UCSD-AML1 (cell line): ENCODE data around the gene SLC6A4.
"Not testable (repeated sequence)": the region's sequence is repeated elsewhere in the genome, so short reads cannot be mapped to it uniquely, and the experiment has no call there.

ENCODE experiments used
- DNase-seq: peaks from one replicate; lab custom pipeline; 2025; ENCODE audit not compliant: unreplicated experiment; lab: John Stamatoyannopoulos, UW

Gene SLC6A4

DNA sequence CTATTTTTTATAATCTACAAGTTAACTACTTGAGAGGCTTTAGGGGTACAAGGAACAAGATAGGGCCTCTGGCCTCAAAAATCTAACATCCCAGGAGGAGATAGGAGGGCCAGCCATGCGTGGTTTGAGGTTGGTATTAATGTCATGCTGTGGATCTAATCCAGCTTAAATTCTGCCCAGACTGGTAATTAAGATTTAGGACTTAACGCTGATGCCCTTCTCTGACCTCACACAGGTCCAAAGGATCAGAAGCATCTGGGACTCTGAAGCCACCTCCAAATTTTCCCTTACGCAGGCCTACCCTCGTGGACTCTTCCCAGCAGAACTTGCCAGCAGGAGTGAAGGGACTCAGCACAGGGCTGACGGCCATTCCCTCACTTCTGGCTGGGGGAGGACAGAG, 15.1 kb downstream of the SLC6A4 start:
- DNase-seq: no peak

DNA sequence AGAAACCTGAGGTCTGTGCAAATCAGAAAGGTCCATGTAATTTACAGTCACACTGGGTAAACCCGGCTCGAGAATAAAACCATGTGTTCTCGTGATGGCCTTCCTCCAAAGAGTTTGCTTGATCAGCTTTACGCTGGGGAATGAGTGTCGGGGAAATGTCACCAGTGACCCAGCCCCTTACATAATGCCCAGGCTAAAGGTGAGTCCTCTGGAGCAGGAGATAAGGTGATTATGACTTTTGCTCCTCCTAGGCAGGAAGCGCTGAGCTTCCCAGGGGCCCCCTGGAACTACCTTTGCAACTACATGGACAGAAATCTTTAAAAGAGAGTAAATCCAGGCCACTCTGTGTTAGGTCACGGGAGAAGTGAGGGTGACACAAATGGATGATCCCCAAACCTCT, 15.7 kb downstream of the SLC6A4 start:
- no peak for DNase-seq

GRCh38 chr17:30219315-30219714, 16.2 kb downstream of the SLC6A4 start:
- DNase-seq: no peak

GRCh38 chr17:30218799-30219198, 16.7 kb downstream of the SLC6A4 start:
- no peak for DNase-seq

DNA sequence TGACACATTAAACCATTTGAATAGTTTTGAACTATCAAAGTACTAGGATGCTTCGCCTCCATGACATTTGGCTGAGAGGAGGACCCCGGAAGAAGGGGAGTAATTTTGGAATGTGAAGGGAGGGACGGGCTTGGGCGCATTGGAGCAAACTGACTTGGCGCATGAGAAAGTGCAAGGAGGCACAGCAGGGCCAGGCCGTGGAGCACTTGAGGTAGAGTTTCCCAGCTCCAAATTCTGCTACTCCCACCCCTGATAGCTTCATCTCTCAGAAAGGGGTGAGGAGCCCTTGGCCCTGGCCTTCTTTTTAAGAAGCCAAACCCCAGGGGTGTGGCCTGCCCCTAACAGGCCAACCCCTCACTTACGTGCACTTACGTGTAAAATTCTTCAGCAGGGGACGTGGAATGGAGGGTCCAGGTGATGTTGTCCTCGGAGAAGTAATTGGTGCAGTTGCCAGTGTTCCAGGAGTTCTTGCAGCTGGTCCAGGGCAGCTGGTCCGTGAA, 17.7 kb downstream of the SLC6A4 start:
- no peak for DNase-seq

GRCh38 chr17:30217054-30217453, 18.4 kb downstream of the SLC6A4 start:
- no peak for DNase-seq

DNA sequence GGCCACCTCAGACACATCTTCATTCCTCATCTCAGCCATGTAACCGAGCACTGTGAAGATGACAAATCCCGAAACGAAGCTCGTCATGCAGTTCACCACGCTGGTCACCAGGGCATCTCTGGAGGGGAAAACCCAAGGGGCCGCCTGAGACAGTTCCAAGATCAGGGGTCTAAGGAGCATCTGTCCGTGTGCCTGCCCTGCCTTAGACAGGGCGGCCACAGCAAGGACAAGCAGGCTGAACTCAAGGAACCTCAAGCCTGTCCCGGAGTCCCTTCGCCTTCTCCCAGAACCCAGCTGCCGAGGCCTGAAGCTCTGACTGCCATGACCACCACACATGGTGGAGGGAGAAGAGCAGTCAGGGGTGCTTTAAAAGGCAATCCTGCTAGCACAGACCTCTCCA, 22.7 kb downstream of the SLC6A4 start:
- DNase-seq: no peak

- no peak for DNase-seq
Observed at GRCh38 chr17:30211371-30211770, 24.1 kb downstream of the SLC6A4 start.

DNA sequence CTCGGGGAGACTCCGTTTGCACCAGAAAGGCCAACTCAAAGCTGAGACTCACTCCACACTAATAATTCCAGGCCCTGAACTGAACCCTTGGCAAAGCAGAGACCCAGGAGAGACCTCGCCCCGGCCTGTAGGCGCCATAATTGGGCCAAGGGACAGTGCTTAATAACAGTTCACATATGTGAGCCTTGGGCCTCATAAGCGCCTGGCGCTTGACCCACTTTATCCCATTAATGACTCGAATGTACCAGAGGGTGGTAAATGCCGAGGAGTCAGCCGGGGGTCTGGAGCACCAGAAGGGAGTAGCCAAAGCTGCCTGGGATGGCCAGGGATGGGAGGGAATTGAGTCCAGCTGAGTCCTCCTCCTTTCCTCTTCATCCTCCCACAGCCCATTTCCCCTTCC, 24.6 kb downstream of the SLC6A4 start:
- no peak for DNase-seq

GRCh38 chr17:30210366-30210765, 25.1 kb downstream of the SLC6A4 start:
- DNase-seq: no peak

DNA sequence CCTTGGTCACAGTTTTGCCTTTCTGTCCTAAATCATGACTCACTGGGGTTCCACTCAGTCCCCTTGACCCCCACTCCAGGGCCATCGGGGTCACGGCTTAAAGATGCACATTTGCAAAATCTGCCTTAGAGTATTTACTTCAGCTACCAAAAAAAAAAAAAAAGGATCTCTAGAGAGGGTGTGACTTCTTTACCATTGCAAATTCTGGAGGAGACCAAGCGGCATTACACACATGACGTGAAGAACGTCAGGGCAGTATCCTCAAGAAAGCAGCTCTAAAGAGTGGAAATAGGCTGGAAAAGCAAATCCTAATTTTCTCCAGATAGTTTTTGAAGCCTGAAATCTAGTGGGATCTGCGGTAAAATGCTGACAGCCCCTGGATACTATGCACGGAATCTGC, 25.6 kb downstream of the SLC6A4 start:
- no peak for DNase-seq

GRCh38 chr17:30208214-30208613, 27.3 kb downstream of the SLC6A4 start:
- no peak for DNase-seq

DNA sequence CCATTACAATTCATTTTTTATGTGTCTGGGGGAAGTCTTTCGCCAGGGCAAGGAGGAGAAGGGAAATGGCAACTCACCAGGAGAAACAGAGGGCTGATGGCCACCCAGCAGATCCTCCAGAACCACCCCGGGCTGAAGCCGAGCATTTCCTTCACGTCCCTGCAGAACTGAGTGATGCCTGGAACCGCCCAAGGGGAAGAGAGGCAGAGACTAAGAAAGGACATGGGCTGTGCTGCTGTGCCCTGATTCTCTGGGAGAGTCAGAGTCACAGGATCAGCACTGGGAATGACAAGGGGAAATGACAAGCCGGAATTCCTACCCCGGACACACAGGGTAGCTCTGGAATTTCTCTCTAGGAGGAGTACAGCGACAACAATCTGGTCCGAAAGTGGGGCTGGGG, 27.8 kb downstream of the SLC6A4 start:
- DNase-seq: no peak

- DNase-seq: peak; percentile 24
Observed at GRCh38 chr17:30203471-30203981, 32.0 kb downstream of the SLC6A4 start.

DNA sequence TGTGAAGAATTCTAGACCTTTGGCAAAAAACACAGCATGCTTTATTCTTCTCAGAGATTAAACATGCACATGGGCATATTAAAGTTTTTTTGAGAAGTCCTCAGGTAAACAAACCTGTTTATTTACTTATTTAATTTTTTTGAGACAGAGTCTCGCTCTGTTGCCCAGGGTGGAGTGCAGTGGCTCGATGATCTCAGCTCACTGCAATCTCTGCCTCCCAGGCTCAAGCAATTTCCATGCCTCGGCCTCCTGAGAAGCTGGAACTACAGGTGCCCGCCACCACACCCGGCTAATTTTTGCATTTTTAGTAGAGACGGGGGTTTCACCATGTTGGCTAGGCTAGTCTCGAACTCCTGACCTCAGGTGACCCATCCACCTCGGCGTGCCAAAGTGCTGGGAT, 34.8 kb downstream of the SLC6A4 start:
- not testable (repeated sequence) for DNase-seq

DNA sequence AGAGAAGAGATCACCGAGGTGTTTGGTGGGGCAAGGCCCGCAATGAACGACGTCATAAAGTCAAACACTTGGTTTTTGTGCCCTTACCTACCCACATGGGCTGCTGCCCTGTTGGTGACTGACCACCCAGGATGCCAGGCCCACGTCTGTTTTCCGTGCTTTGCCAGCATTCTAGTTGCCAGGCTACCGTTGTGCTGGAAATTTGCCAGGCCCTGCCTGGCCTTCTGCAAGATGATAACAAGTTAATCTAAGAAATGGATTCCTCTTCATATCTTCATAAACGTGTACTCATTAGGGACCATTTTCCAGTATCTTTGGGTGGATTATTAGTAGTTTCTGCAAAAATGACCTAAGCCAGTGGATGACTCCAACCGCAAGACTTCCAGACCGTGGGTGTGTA, 35.4 kb downstream of the SLC6A4 start:
- no peak for DNase-seq

DNA sequence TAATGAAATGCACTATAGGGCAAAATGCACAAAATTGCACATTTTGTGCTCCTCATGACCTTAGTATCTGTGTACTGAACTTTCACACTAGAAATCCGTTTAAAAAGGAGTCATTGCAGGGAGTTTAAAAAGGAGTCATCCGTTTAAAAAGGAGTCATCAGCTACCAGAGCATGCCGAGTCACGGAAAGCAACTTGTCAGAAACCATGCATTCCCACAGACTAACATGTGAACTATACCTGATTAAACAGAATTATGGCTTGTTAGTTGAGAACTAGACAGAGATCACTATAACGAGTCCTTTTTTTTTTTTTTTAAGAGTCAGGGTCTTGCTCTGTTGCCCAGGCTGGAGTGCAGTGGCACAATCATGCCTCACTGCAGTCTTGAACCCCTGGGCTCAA, 35.9 kb downstream of the SLC6A4 start:
- DNase-seq: no peak

DNA sequence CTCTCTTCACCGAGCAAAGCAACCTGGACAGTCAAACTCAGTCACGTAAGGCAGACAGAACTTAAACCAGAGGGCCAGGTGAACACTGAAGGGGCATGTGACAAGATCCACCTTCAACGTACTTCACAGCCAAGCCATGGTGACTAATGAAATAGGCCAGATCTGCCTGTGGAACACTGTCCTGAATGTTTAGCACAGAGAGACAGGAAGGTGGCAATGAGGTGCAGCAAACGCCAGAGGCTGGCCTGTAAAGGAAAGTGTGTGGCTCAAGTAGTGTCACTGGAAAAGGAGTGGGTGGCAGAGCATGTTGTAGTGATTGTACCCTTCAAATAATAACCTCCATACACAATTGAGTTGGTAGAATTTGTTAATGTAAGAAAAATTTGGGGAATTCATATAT, 38.1 kb downstream of the SLC6A4 start:
- no peak for DNase-seq

GRCh38 chr17:30196504-30196903, 39.0 kb downstream of the SLC6A4 start:
- DNase-seq: no peak

- DNase-seq: no peak
Observed at GRCh38 chr17:30191072-30191471, 44.4 kb downstream of the SLC6A4 start.

DNA sequence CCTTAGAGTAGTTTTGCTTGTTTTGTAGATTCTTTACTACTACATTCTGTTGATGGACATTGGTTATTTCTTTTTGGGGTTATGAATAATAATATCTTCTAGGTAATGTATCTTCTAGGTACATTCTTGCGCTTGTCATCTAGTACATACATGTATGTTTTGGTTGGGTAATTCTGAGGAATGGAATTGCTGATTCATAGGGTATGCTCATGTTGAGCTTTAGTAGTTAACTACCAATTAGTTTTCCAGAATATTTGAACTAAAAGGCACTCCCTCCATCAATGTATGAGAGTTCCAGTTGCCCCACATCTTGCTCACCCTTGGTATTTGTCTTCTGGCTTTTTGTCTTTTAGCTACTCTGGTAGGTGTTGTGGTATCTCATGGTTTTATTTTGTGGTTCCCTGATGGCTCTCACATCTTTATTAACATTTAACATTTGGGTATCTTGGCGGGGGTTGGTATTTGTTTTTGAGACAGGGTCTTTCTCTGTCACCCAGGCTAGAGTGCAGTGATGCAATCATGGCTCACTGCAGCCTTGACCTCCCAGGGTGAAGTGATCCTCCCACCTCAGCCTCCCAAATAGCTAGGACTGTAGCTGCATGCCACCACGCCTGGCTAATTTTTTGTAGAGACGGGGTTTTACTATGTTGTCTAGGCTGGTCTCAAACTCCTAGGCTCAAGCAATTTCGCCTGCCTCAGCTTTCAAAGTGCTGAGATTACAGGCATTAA, 47.1 kb downstream of the SLC6A4 start:
- DNase-seq: no peak

DNA sequence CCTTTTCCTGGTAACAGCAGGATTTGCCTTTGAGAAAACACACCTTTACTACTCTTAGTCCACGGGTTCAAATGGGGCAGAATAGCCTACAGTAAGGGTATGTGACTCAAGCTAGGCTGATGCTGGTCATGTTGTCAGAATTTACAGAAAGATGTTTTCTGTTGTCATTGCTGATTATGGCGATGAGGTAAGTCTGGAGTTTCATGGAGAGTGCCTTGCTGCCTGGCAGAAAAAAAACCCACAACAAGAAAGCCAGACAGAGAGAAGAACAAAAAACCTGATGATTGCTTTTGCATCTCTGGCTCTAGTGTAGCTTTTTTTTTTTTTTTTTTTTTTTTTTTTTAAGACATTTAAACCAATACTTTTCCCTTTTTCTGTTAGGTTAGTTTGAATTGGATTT, 47.9 kb downstream of the SLC6A4 start:
- no peak for DNase-seq

GRCh38 chr17:30186761-30187160, 48.7 kb downstream of the SLC6A4 start:
- no peak for DNase-seq
